ENCODE results near the gene TSPYL4.

DNA sequence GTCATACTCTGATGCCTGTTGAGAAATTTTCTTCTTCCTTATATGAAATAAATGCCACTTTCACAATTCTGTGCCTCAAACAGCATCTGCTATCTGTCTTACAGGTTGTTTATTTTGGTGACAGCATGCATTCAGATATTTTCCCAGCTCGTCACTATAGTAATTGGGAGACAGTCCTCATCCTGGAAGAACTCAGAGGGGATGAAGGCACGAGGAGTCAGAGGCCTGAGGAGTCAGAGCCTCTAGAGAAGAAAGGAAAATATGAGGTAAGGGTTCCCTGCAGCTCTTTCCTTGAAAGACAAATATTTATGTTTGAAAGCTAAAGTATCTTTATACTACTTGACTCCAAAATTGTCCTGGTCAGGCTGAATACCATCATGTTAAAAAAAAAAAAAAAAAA lies 15.8 kb downstream of the TSPYL4 start:
- TF ChIP-seq, protein P1, sequence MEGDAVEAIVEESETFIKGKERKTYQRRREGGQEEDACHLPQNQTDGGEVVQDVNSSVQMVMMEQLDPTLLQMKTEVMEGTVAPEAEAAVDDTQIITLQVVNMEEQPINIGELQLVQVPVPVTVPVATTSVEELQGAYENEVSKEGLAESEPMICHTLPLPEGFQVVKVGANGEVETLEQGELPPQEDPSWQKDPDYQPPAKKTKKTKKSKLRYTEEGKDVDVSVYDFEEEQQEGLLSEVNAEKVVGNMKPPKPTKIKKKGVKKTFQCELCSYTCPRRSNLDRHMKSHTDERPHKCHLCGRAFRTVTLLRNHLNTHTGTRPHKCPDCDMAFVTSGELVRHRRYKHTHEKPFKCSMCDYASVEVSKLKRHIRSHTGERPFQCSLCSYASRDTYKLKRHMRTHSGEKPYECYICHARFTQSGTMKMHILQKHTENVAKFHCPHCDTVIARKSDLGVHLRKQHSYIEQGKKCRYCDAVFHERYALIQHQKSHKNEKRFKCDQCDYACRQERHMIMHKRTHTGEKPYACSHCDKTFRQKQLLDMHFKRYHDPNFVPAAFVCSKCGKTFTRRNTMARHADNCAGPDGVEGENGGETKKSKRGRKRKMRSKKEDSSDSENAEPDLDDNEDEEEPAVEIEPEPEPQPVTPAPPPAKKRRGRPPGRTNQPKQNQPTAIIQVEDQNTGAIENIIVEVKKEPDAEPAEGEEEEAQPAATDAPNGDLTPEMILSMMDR (conservative IDR thresholded peaks at IDR 0.05; ENCODE audit: low read length) = no peak
- TF ChIP-seq EZH2phosphoT487 (IDR thresholded peaks at IDR 0.05; ENCODE audit: borderline replicate concordance) = no peak

All from Loucy (cell line).